Ovary (tissue), 3 donors: Measurements from ENCODE around the gene SPECC1.

Experiments
- EP300 ChIP-seq: sonication (generic); formaldehyde crosslinking; IDR thresholded peaks from one replicate; pipeline ENCODE4 v1.6.1; 2017; ENCODE audit warnings: antibody characterized with exemption
- POLR2A ChIP-seq: fragments of 450-650 bp; IDR thresholded peaks from one replicate; pipeline ENCODE4 v1.6.1; 2017; ENCODE audit warnings: antibody characterized with exemption, mild to moderate bottlenecking, moderate library complexity
- TF ChIP-seq, protein P1 (sequence below), 3 donors: fragments of 450-650 bp in 2 of 3; fragments of 200-600 bp in 1 of 3; IDR thresholded peaks; one replicate each; pipeline versions ENCODE4 v1.5.1 to v1.8.0; 2016 to 2022; ENCODE audit warnings: antibody characterized with exemption in 3 of 3, mild to moderate bottlenecking in 1 of 3
- donor health status: DM: no; HTN: no; CAD: no.

DNA sequence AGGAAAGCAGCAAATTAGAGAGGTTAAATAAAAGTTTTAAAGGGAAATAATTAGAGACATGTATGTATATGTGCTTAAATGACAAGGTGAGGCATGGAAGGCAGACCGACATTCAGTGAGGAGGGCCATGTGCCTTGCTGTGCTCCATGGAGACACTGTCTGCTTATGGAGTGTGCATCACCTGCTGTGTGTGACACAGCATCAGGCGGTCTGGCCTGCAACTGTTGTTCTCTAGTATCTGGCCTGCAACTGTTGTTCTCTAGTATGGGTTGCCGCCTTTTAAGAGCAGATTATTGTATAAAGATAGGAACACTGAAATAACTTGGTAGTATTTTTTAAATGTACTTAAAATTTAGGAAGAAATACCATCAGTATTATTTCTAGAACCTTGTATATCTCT, 233.1 kb downstream of the SPECC1 start:
- TF ChIP-seq, protein P1, sequence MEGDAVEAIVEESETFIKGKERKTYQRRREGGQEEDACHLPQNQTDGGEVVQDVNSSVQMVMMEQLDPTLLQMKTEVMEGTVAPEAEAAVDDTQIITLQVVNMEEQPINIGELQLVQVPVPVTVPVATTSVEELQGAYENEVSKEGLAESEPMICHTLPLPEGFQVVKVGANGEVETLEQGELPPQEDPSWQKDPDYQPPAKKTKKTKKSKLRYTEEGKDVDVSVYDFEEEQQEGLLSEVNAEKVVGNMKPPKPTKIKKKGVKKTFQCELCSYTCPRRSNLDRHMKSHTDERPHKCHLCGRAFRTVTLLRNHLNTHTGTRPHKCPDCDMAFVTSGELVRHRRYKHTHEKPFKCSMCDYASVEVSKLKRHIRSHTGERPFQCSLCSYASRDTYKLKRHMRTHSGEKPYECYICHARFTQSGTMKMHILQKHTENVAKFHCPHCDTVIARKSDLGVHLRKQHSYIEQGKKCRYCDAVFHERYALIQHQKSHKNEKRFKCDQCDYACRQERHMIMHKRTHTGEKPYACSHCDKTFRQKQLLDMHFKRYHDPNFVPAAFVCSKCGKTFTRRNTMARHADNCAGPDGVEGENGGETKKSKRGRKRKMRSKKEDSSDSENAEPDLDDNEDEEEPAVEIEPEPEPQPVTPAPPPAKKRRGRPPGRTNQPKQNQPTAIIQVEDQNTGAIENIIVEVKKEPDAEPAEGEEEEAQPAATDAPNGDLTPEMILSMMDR (IDR thresholded peaks at IDR 0.05): no peak
- TF ChIP-seq POLR2A (no peak), EP300 (no peak)
